Measurements from ENCODE around the gene AKAP13. TPM values are rescaled to one million over a fixed set of nuclear protein-coding genes. Genes with fewer than 3 reads are reported as not detected.

AKAP13 gene
- polyA plus RNA-seq, 3 donors, result 47.9 to 99.7 (median 92.6) TPM

DNA sequence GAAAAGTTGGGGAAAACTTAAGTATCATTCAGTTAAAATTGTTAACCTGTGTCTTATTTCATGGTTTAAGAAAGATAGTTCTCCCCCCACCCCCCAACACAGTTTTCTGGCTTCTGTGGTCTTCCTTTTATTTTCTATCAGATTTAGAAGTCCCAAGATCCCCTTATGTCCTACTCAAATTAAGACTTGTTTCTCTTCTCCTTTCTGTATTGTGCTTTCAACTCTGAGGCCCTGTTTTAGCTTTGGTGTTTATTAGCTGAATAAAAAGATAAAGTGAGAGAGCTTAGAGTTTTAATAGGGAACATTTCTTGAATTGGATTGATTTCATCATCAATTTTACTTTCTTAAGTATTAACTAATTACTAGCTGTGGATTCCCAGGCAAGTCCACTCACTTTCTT is 62.6 kb downstream of the AKAP13 start:
- intact Hi-C loops (cut with micrococcal nuclease), result no loop called here

DNA sequence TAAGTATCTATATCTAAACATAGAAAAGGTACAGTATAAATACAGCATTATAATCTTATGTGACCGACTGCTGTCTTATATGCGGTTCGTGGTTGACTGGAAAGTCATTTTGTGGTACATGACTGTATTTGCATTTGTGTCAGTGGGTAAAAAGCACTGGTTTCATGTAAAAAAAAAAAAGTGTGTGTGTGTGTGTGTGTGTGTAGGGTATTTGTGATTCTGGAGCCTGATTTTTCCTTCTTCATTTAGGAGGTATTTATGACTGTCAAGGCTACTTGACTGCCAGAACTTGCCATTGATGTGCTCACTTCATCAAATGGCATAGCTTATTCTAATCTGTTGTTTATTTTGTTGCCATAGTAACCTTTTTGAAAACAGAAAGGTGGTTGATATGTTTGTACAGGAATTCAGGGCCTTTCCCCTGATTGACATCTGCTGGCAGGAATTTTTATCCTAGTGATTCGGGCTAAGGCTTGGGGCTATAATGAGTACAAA is 63.2 kb downstream of the AKAP13 start:
- no peaks in the 10 kb centered on the region for H3K9me3 ChIP-seq (replicated peaks in 1 of 2; ENCODE audit: control insufficient read depth in 1 of 2, insufficient read depth in 1 of 2, low read length in 2 of 2)
- no peak overlapping the region for H3K4me2 ChIP-seq (replicated peaks; ENCODE audit: extremely low read depth, low read length, poor library complexity, severe bottlenecking)
- peak in 1 of 3 donors; percentile 3 for DNase-seq
- Mint-ChIP-seq H3K27ac (no peak overlapping the region), H3K9me3 (peaks cover 0 to 8% (median 3%) of the 10 kb centered on the region in 7 donors), H3K27me3 (ENCODE audit: low read depth in 3 of 3) (no peaks in the 10 kb centered on the region), H3K4me3 (no peak overlapping the region), H3K4me1 (peaks cover 8% of the 10 kb centered on the region), H3K36me3 (no peaks in the 10 kb centered on the region)
- no peak overlapping the region for H3K9ac ChIP-seq (ENCODE audit: insufficient read depth, low read length, poor library complexity, severe bottlenecking)
- no peak overlapping the region for H3K27ac ChIP-seq (ENCODE audit: low read depth in 1 of 2, low read length in 2 of 2)
- peaks cover 8% of the 10 kb centered on the region for H4K20me1 ChIP-seq (ENCODE audit: insufficient read depth, low read length)
- intact Hi-C loops (cut with micrococcal nuclease), result no loop called here
- no peaks in the 10 kb centered on the region for H3K27me3 ChIP-seq (ENCODE audit: control insufficient read depth in 2 of 2, insufficient read depth in 2 of 2, low read length in 2 of 2)
- H3K4me1 ChIP-seq (ENCODE audit: control insufficient read depth in 1 of 2, insufficient read depth in 2 of 2, low read length in 2 of 2), result no peaks in the 10 kb centered on the region
- peaks cover 5% of the 10 kb centered on the region for H3K79me2 ChIP-seq (ENCODE audit: insufficient read depth, low read length)
- no peak overlapping the region for H2AFZ ChIP-seq (ENCODE audit: insufficient read depth, low read depth, low read length, poor library complexity, severe bottlenecking)
- no peaks in the 10 kb centered on the region for H3K36me3 ChIP-seq (replicated peaks in 1 of 2; ENCODE audit: control insufficient read depth in 1 of 2, insufficient read depth in 2 of 2, low read length in 2 of 2)
- no peak overlapping the region for H3K4me3 ChIP-seq (replicated peaks in 1 of 3; ENCODE audit: low read depth in 2 of 3, low read length in 3 of 3)
- WGBS (ENCODE audit: insufficient coverage), result no CpG with 5 or more reads among the region's 4 CpGs
- no peak for TF ChIP-seq CTCF (IDR thresholded peaks at IDR 0.05)

More for the DNA sequence above, 62.6 kb downstream of the AKAP13 start:
- Mint-ChIP-seq H3K27me3 (ENCODE audit: low read depth in 3 of 3) (no peaks in the 10 kb centered on the region), H3K4me1 (peaks cover 8% of the 10 kb centered on the region), H3K9me3 (peaks cover 0 to 4% (median 2%) of the 10 kb centered on the region in 7 donors), H3K36me3 (no peaks in the 10 kb centered on the region), H3K27ac (peak overlapping the region in 1 of 7 donors; percentile 1), H3K4me3 (no peak overlapping the region)
- Histone ChIP-seq H3K27me3 (ENCODE audit: control insufficient read depth in 2 of 2, insufficient read depth in 2 of 2, low read length in 2 of 2) (no peaks in the 10 kb centered on the region), H4K20me1 (ENCODE audit: insufficient read depth, low read length) (peaks cover 8% of the 10 kb centered on the region), H2AFZ (ENCODE audit: insufficient read depth, low read depth, low read length, poor library complexity, severe bottlenecking) (no peak overlapping the region), H3K4me1 (ENCODE audit: control insufficient read depth in 1 of 2, insufficient read depth in 2 of 2, low read length in 2 of 2) (no peaks in the 10 kb centered on the region), H3K36me3 (replicated peaks in 1 of 2; ENCODE audit: control insufficient read depth in 1 of 2, insufficient read depth in 2 of 2, low read length in 2 of 2) (no peaks in the 10 kb centered on the region), H3K27ac (ENCODE audit: low read depth in 1 of 2, low read length in 2 of 2) (no peak overlapping the region), H3K9ac (ENCODE audit: insufficient read depth, low read length, poor library complexity, severe bottlenecking) (no peak overlapping the region), H3K79me2 (ENCODE audit: insufficient read depth, low read length) (peaks cover 5% of the 10 kb centered on the region), H3K9me3 (replicated peaks in 1 of 2; ENCODE audit: control insufficient read depth in 1 of 2, insufficient read depth in 1 of 2, low read length in 2 of 2) (no peaks in the 10 kb centered on the region), H3K4me3 (replicated peaks in 1 of 3; ENCODE audit: low read depth in 2 of 3, low read length in 3 of 3) (no peak overlapping the region), H3K4me2 (replicated peaks; ENCODE audit: extremely low read depth, low read length, poor library complexity, severe bottlenecking) (no peak overlapping the region)
- DNase-seq, result no peak
- TF ChIP-seq CTCF (IDR thresholded peaks at IDR 0.05), result no peak
